ENCODE results near the gene GCH1. TPM values are rescaled to one million over a fixed set of nuclear protein-coding genes. Genes with fewer than 3 reads are reported as not detected.

The GCH1 gene
- total RNA-seq, 4 donors from 2014 or later, result 9.3 to 19.8 (median 15.5) TPM

- no peak for TF ChIP-seq POLR2A (IDR thresholded peaks at IDR 0.05)
- TF ChIP-seq CTCF (IDR thresholded peaks at IDR 0.05), result no peak
- DNase-seq, result no peak
- no peaks in the 10 kb centered on the region for H3K27me3 ChIP-seq
- H3K9me3 ChIP-seq, result no peaks in the 10 kb centered on the region
- no peak overlapping the region for H3K27ac ChIP-seq
- 26 to 43% methylated on average over 3 of the region's 3 CpGs for WGBS, 2 donors
- no peak overlapping the region for H3K4me3 ChIP-seq
- intact Hi-C loops (cut with DNase I), result no loop called here
- H3K36me3 ChIP-seq, result no peaks in the 10 kb centered on the region
- H3K4me1 ChIP-seq, result no peaks in the 10 kb centered on the region
These were observed 20.0 kb upstream of the GCH1 start for GRCh38 chr14:54922598-54922997.

- TF ChIP-seq CTCF (IDR thresholded peaks at IDR 0.05) (no peak), POLR2A (IDR thresholded peaks at IDR 0.05) (no peak)
- Histone ChIP-seq H3K4me1 (no peaks in the 10 kb centered on the region), H3K9me3 (no peaks in the 10 kb centered on the region), H3K27ac (no peak overlapping the region), H3K36me3 (no peaks in the 10 kb centered on the region), H3K27me3 (no peaks in the 10 kb centered on the region), H3K4me3 (no peak overlapping the region)
- WGBS, 2 donors, result 38 to 56% methylated on average over 1 of the region's 1 CpG
- intact Hi-C loops (cut with DNase I), result no loop called here
- no peak for DNase-seq
These were observed 17.4 kb upstream of the GCH1 start for GRCh38 chr14:54920052-54920451.

DNA sequence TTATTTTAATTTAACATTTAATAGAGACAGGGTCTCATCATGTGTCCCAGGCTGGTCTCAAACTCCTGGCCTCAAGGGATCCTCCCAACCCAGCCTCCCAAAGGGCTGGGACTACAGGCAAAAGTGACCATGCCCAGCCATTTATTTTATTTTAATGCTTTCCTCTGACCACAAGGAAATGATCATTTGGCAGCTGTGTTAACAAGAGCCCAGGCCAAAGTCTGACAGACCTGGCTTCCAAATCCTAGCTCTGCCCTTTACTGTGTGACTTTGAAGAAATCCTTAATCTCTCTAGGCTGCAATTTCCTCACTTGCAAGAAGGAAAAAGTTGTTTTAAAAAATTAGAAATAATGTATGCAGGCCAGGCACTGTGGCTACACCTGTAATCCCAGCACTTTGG lies 16.7 kb upstream of the GCH1 start:
- H3K27me3 ChIP-seq, result no peaks in the 10 kb centered on the region
- intact Hi-C loops (cut with DNase I), result no loop called here
- no peak overlapping the region for H3K27ac ChIP-seq
- no peaks in the 10 kb centered on the region for H3K4me1 ChIP-seq
- TF ChIP-seq POLR2A (IDR thresholded peaks at IDR 0.05), result no peak
- no peak for TF ChIP-seq CTCF (IDR thresholded peaks at IDR 0.05)
- H3K9me3 ChIP-seq, result no peaks in the 10 kb centered on the region
- no peaks in the 10 kb centered on the region for H3K36me3 ChIP-seq
- no peak overlapping the region for H3K4me3 ChIP-seq
- no peak for DNase-seq

- TF ChIP-seq POLR2A (IDR thresholded peaks at IDR 0.05) (no peak), CTCF (IDR thresholded peaks at IDR 0.05) (no peak)
- H3K9me3 ChIP-seq, result no peaks in the 10 kb centered on the region
- no peaks in the 10 kb centered on the region for H3K4me1 ChIP-seq
- intact Hi-C loops (cut with DNase I), result no loop called here
- H3K36me3 ChIP-seq, result no peaks in the 10 kb centered on the region
- H3K27ac ChIP-seq, result no peak overlapping the region
- H3K27me3 ChIP-seq, result no peaks in the 10 kb centered on the region
- WGBS, 2 donors, result 62 to 63% methylated on average over 5 of the region's 5 CpGs
- no peak for DNase-seq
- no peak overlapping the region for H3K4me3 ChIP-seq
These were observed 15.8 kb upstream of the GCH1 start for GRCh38 chr14:54918427-54918826.

DNA sequence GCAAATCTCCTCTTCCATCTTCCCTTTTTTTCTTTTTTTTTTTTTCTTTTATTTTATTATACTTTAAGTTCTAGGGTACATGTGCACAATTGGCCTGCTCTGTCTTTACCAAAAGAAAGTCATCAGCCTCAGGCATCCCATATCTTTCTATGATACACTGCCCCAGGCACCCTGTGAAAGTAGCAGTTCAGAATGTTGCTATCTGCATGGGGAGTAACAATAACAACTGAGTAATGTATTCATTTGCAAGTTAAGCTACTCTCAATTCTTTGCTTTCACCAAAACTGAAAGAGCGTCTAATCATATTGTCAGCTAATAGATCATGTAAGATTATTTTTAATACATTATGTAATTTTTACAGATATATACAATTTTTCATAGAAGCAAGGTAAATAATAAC lies 13.5 kb upstream of the GCH1 start:
- no peaks in the 10 kb centered on the region for H3K27me3 ChIP-seq
- no peak for TF ChIP-seq POLR2A (IDR thresholded peaks at IDR 0.05)
- TF ChIP-seq CTCF (IDR thresholded peaks at IDR 0.05), result no peak
- no peak for DNase-seq
- no peak overlapping the region for H3K4me3 ChIP-seq
- 93 to 96% methylated on average over 1 of the region's 1 CpG for WGBS, 2 donors
- intact Hi-C loops (cut with DNase I), result no loop called here
- H3K9me3 ChIP-seq, result no peaks in the 10 kb centered on the region
- H3K27ac ChIP-seq, result no peak overlapping the region
- H3K4me1 ChIP-seq, result no peaks in the 10 kb centered on the region
- no peaks in the 10 kb centered on the region for H3K36me3 ChIP-seq
